Forelimb muscle (tissue), 1 donor: ENCODE data around the gene GPR27. TPM values are rescaled to one million over a fixed set of nuclear protein-coding genes. Genes with fewer than 3 reads are reported as not detected.

Experiments
- DNase-seq: peaks from one replicate; pipeline ENCODE4 v3.0.0-alpha.2; 2013; ENCODE audit warnings: low read depth
- polyA plus RNA-seq: library from polyadenylated mRNA; unstranded; fragments of 120-200 nt; gene quantifications from one replicate; pipeline ENCODE4 v1.2.1, GENCODE V29; 2013; ENCODE audit not compliant: insufficient read length

Gene GPR27
- polyA plus RNA-seq, 1 donor, result 3.0 TPM

DNA sequence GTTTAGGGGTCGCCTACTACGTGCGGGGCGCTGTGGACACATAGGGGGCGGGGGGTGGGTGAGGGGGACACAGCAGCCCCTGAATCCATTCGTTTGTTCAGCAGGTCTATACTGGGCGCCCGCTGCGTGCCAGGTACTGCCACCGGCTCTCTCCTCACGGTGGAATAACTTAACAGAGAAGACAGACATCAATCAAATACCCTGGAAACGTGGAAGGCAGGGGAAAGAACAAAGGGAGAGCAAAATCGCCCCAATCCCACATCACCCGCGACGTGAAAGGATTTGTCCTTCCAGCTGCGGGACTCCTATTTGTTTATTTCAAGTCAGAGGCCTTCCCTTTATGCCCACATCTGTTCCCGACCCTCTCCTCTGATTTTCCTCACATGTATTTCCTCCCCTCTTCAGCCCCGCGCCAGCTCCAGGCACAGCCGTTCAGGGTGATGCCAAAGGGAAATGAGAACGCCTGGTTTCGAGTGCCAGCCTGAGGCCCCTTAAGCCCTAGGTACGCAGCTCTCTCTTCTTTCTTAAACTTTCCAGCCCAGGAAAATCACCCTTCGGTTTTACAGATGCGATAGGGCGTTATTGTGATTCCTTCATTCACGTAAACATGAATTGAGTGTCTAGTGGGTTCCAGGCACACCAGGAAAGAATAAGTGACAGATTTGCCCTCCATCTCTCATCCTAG is 32.0 kb downstream of the GPR27 start:
- DNase-seq, result no peak

DNA sequence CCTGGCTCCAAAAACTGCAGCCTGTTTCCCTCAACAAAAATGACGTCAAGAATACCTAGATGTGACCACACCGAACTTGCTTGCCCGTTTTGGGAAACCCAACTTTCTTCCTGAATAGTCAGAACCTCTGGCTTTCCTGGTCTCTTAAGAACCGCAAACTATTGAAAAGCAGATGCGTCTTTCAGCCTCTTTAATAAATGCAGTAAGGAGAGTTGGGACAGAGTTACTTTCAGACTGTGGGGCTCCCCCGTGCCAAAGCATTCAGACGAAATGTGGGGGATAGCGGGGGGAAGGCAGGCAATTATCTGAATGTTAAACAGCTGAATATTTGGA is 32.5 kb downstream of the GPR27 start:
- DNase-seq, result no peak

DNA sequence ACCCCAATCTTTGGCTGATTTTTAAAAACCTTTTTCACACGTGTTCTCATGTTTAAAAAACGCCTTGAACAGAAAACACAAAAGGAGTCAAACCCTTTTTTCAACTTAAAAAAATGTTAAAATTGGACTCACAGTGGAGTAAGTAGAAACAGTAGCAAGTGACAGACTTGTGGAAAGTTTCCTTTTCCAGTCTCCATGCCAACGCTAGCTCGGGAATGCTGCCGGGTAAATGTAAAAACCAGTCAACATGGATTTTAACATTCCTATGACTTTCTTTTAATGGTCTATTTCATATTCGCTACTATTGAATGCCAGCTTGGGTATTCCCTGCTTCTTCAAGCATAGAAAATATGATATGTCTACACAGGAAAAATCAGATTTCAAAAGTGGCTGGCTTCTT is 32.9 kb downstream of the GPR27 start:
- DNase-seq, result no peak

DNA sequence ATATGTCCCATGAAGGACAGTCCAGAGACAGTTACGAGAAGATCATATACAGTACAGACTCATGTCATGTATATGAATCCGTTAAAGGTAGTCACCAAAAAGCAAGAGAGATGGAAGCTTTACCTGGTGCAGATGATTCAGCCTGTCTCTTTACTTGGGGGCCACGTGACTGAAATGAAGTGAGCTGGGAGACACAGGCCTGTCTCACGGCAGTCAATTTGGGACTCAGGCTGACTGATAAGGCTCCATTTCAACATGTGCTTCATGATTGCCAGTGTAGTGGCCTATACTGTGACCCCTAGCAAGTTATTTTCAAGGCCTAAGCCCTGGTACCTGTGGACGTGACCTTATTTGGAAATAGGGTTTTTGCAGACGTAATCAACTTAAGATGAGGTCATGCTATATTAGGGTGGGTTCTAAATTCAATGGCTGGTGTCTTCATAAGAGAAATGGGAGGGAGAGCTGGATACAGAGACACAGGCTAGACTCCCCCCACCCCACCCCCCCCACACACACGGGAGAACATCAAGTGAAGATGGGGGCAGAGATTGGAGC is 34.3 kb downstream of the GPR27 start:
- no peak for DNase-seq

DNA sequence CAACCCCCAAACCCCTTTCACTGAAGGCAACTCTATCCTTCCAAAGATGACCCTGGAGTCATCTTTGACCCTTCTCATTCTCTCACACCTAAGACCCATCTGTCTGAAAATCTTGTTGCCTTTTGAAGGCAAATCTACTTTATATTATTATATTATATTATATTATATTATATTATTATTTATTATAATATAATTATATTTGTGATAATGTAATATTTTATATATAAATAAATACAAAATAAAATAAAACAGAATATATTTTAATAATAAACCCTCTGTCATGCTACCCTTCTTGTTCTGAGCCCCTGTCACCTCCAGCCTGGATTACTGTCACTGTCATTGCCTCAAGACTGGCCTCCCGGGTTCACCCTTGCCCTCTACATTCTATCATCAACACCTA is 36.3 kb downstream of the GPR27 start:
- DNase-seq, result no peak

DNA sequence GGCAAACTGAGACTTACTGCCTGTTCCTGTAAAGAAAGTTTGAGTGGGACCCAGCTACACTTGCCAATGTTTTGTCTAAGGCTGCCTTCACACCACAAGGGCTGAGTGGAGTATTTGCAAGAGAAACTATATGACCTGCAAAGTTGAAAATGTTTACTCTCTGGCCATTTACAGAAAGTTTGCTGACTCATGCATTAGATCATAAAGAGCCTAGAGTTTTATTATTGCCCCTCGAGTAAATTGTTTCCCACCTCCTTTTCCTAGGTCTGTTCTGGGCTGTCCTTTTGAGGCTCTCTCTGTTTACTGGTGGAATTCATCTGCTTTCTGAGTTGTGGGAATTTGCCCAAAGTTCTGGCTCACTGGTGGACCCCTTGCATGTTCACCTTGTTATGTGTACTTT is 38.0 kb downstream of the GPR27 start:
- DNase-seq, result no peak

DNA sequence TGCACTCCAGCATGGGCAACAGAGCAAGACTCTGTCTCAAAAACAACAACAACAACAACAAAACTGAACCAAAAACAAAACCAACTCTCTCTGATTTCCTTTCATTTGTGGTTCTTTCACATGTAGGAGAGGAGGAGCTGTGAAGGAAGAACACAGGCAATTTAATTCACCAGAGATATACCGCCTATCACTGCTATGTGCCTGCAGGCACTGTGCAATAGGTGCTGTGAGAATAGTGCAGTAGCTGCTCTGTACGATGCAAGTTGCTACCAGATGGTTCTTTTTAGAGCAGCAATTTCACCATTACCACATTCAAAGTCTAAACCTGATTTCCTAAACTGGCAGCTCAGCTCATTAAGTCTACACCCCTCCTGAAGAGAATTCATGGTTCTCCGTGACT is 42.6 kb downstream of the GPR27 start:
- no peak for DNase-seq

DNA sequence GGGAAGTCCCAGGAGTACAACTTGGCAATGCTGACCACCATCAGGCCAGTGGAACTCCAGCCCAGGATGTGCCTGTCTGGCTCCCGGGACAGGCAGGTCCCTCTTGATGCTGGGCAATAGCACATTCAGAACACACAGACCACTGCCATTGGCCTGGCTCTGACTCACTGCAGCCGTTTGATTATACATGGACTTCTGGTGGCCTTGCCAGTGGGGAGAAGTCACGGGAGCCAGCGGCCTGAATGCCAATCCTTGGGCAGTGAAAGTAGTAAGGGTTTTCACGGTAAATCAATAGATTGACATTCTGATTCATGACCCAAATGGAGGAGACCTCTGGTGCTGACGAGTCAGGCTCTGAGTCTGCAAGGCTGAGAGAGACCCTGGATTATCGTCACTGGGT is 43.8 kb downstream of the GPR27 start:
- DNase-seq, result no peak

DNA sequence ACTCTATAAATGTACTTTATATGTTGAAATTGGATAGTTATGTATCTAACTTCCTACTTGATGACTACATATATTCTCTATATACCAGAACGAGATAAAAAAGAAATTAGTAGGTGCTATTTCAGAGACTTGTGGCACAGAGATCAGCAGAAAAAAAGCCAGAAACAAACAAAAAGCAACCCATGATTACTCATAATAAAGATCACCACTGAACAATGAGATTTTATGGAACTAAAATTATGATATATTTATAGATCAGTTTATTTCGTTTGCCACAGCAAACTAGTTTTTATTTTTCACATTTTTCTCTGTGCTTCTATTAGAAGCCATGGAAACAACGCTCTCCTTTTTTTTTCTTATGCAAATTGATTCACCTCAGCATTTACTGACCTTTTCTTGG is 46.4 kb downstream of the GPR27 start:
- DNase-seq, result no peak

DNA sequence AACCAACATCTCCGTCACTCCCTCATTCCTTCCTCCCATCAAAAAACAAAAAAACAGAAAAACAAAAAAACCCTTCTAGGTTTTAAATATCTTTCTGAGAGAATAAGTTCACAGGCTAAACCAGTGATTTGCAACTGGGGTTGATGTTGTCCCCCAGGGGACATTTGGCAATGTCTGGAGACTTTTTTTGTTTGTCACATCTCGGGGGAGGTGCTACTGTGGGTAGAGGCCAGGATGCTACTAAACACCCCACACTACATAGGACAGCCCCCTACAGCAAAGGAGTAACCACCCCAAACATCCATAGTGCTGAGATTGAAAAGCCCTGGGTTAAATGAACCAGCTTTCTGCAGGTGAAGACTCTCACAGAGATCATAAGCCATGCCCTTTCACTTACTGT is 48.3 kb downstream of the GPR27 start:
- no peak for DNase-seq

DNA sequence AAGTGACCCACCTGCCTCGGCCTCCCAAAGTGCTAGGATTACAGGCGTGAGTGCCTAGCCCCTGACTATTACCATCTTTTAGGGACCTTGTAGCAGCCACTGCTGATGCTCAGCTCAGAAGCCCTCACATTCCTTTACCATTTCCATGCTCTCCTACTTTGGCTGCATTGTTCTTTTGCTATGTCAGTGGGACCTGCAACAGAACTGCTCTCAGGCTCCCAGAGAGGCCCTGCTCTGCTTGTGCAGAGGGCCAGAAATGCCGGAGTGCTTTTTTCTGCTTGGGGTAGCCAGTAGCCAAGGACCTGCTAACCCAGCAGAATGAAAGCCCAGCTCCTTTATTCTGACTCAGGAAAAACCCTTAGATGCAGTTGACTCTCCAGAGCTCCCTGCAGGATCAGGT is 49.6 kb downstream of the GPR27 start:
- no peak for DNase-seq

DNA sequence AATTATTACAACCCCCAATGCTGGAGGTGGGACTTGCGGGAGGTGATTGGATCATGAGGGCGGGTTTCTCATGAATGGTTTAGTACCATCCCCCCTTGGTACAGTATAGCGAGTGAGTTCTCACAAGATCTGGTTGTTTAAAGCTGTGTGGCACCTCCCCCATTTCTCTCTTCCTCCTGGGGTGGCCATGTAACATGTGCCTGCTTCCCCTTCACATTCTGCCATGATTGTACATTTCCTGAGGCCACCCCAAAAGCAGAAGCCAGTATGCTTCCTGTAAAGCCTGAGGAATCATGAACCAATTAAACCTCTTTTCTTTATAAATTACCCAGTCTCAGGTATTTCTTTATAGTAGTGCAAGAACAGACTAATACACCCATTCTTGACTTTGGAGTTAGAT is 51.5 kb downstream of the GPR27 start:
- no peak for DNase-seq

DNA sequence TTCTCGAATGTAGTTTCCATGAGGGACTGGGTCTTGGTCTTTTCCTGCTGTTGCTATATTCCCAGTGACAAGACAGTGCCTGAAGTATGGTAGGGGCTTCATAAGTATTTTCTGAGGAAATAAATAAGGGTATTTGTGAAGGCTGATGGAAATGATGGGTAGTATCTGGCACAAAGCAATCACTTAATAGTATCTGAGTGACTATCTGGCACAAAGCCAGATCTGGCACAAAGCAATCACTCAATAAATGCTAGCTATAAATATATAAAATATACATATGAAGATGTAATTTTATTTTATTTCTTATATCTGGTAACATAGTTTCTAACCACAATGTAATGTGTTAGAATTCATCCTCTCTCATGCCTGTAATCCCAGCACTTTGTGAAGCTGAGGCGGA is 52.0 kb downstream of the GPR27 start:
- no peak for DNase-seq

Other genes with a start within 250 kb of the GPR27 start
- gene FOXP1, start 170.1 kb upstream of the GPR27 start, polyA plus RNA-seq, result 15.8 TPM
- 7.9 TPM for gene EIF4E3, start 28.5 kb upstream of the GPR27 start, polyA plus RNA-seq
- 0.11 TPM for gene PROK2, start 31.3 kb downstream of the GPR27 start, polyA plus RNA-seq